ENCODE data around the gene LSM3.

DNA sequence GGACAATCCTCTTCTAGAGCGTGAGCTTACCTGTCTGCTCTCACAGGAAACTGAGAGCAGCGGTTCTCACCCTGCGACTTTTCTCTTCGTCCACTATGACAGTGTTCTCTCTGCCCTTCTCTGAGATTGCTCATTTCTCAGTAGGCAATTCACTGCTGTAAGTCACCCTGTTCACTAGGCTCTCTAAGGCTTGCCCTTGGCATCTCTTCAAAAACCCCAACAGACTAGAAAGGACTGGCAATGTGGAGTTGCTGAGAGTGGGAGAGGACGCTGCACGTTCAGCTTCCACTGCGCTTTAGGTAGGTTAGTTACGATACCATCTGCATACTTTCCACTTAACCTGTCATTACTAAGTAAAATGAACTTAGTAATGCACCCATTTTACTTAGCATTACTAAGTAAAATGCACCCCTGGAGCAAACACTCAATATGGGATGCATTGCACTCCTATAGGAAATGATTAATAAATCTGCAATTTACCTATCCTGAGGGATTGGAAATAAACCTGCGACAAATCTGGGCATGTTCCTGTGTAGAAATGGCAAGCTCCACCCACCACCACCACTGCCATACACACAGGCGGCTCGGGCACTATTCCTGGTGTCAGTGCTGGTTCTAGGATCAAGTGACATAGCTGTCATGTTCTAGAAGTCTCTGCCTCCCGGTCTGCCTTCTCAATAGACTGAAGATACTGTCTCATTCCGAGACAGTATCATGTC, 21.6 kb upstream of the LSM3 start:
- no peak for TF ChIP-seq POLR2A (IDR thresholded peaks at IDR 0.05; ENCODE audit: low read length)
- TF ChIP-seq GATA1 (IDR thresholded peaks at IDR 0.05; ENCODE audit: low read depth, low read length), result no peak

Measured in erythroblast (primary cell).